ENCODE data around the gene TRPM2. TPM values are rescaled to one million over a fixed set of nuclear protein-coding genes. Genes with fewer than 3 reads are reported as not detected.

Gene TRPM2
- total RNA-seq, 5 donors from 2014 or later (not counting 1 experiment from before 2014, with no cell fraction given), result 1.2 to 8.6 (median 3.6) TPM

- no peak for DNase-seq
- no peak for ATAC-seq (replicated peaks in 1 of 4)
- Mint-ChIP-seq H3K4me1 (peaks cover 45 to 49% (median 47%) of the 10 kb centered on the region in 3 donors), H3K27ac (no peak overlapping the region), H3K36me3 (no peaks in the 10 kb centered on the region), H3K27me3 (peaks cover 0 to 19% of the 10 kb centered on the region in 2 donors), H3K9me3 (no peaks in the 10 kb centered on the region), H3K4me3 (peak overlapping the region in 1 of 3 donors; percentile 84)
- ChIA-PET POLR2A (no interaction called here), CTCF (no interaction called here)
- H3K4me3 ChIP-seq (ENCODE audit: control insufficient read depth in 1 of 2, extremely low read depth in 1 of 2, low read length in 1 of 2), result no peak overlapping the region
- 92% methylated on average over 18 of the region's 18 CpGs for WGBS (ENCODE audit: insufficient coverage)
- peaks cover 37 to 54% of the 10 kb centered on the region in 2 experiments for H3K4me1 ChIP-seq (ENCODE audit: control insufficient read depth in 1 of 2, extremely low read depth in 1 of 2, insufficient read depth in 2 of 2, low read length in 2 of 2)
- H3K27me3 ChIP-seq (replicated peaks in 1 of 2; ENCODE audit: control insufficient read depth in 2 of 2, extremely low read depth in 1 of 2, insufficient read depth in 2 of 2, low read length in 1 of 2), result peaks cover 0 to 44% of the 10 kb centered on the region in 2 experiments
- no peaks in the 10 kb centered on the region for H3K9me3 ChIP-seq
- no peak overlapping the region for H3K27ac ChIP-seq (ENCODE audit: low read length)
- no peaks in the 10 kb centered on the region for H3K36me3 ChIP-seq (ENCODE audit: control insufficient read depth in 2 of 2, extremely low read depth in 1 of 2, insufficient read depth in 1 of 2, low read length in 1 of 2)
Measured at GRCh38 chr21:44351535-44352252, 1.7 kb upstream of the TRPM2 start.

GRCh38 chr21:44352253-44352860, 1.1 kb upstream of the TRPM2 start:
- Histone ChIP-seq H3K27me3 (replicated peaks in 1 of 2; ENCODE audit: control insufficient read depth in 2 of 2, extremely low read depth in 1 of 2, insufficient read depth in 2 of 2, low read length in 1 of 2) (peaks cover 0 to 44% of the 10 kb centered on the region in 2 experiments), H3K4me1 (ENCODE audit: control insufficient read depth in 1 of 2, extremely low read depth in 1 of 2, insufficient read depth in 2 of 2, low read length in 2 of 2) (peaks cover 37 to 54% of the 10 kb centered on the region in 2 experiments), H3K27ac (ENCODE audit: low read length) (no peak overlapping the region), H3K9me3 (no peaks in the 10 kb centered on the region), H3K4me3 (ENCODE audit: control insufficient read depth in 1 of 2, extremely low read depth in 1 of 2, low read length in 1 of 2) (peak overlapping the region in 1 of 2 donors; percentile 49), H3K36me3 (ENCODE audit: control insufficient read depth in 2 of 2, extremely low read depth in 1 of 2, insufficient read depth in 1 of 2, low read length in 1 of 2) (no peaks in the 10 kb centered on the region)
- peaks cover 46 to 51% (median 50%) of the 10 kb centered on the region in 3 donors for H3K4me1 Mint-ChIP-seq
- H3K9me3 Mint-ChIP-seq, result no peaks in the 10 kb centered on the region
- POLR2A ChIA-PET, result no interaction called here
- CTCF ChIA-PET, result no interaction called here
- DNase-seq, result no peak
- no peak overlapping the region for H3K27ac Mint-ChIP-seq
- H3K4me3 Mint-ChIP-seq, result peak overlapping the region in 1 of 3 donors; percentile 84
- H3K27me3 Mint-ChIP-seq, result peaks cover 0 to 19% of the 10 kb centered on the region in 2 donors
- no peaks in the 10 kb centered on the region for H3K36me3 Mint-ChIP-seq
- ATAC-seq (replicated peaks in 1 of 4), result no peak
- 96% methylated on average over 11 of the region's 17 CpGs for WGBS (ENCODE audit: insufficient coverage)

GRCh38 chr21:44354001-44354405, 582 bp downstream of the TRPM2 start:
- Histone ChIP-seq H3K27ac (ENCODE audit: low read length) (no peak overlapping the region), H3K9me3 (no peaks in the 10 kb centered on the region), H3K36me3 (ENCODE audit: control insufficient read depth in 2 of 2, extremely low read depth in 1 of 2, insufficient read depth in 1 of 2, low read length in 1 of 2) (no peaks in the 10 kb centered on the region), H3K4me1 (ENCODE audit: control insufficient read depth in 1 of 2, extremely low read depth in 1 of 2, insufficient read depth in 2 of 2, low read length in 2 of 2) (peaks cover 37 to 51% of the 10 kb centered on the region in 2 experiments), H3K4me3 (ENCODE audit: control insufficient read depth in 1 of 2, extremely low read depth in 1 of 2, low read length in 1 of 2) (peak overlapping the region; percentile 29 to 49), H3K27me3 (replicated peaks in 1 of 2; ENCODE audit: control insufficient read depth in 2 of 2, extremely low read depth in 1 of 2, insufficient read depth in 2 of 2, low read length in 1 of 2) (peaks cover 0 to 32% of the 10 kb centered on the region in 2 experiments)
- Mint-ChIP-seq H3K27ac (peak overlapping the region; percentile 79 to 81), H3K4me3 (peak overlapping the region; percentile 6 to 84 (median 79)), H3K4me1 (peaks cover 46 to 50% (median 48%) of the 10 kb centered on the region in 3 donors), H3K27me3 (peaks cover 0 to 15% of the 10 kb centered on the region in 2 donors), H3K9me3 (no peaks in the 10 kb centered on the region), H3K36me3 (no peaks in the 10 kb centered on the region)
- 100% methylated on average over 5 of the region's 8 CpGs for whole genome bisulfite sequencing (ENCODE audit: insufficient coverage)
- ChIA-PET POLR2A (no interaction called here), CTCF (no interaction called here)
- no peak for DNase-seq
- ATAC-seq (replicated peaks in 1 of 4), result no peak

- 67% methylated on average over 12 of the region's 24 CpGs for WGBS (ENCODE audit: insufficient coverage)
- H3K27me3 Mint-ChIP-seq, result peaks cover 0 to 10% of the 10 kb centered on the region in 2 donors
- Histone ChIP-seq H3K4me1 (ENCODE audit: control insufficient read depth in 1 of 2, extremely low read depth in 1 of 2, insufficient read depth in 2 of 2, low read length in 2 of 2) (peaks cover 35 to 49% of the 10 kb centered on the region in 2 experiments), H3K4me3 (ENCODE audit: control insufficient read depth in 1 of 2, extremely low read depth in 1 of 2, low read length in 1 of 2) (no peak overlapping the region), H3K27me3 (replicated peaks in 1 of 2; ENCODE audit: control insufficient read depth in 2 of 2, extremely low read depth in 1 of 2, insufficient read depth in 2 of 2, low read length in 1 of 2) (peaks cover 0 to 23% of the 10 kb centered on the region in 2 experiments), H3K9me3 (no peaks in the 10 kb centered on the region), H3K27ac (ENCODE audit: low read length) (no peak overlapping the region), H3K36me3 (ENCODE audit: control insufficient read depth in 2 of 2, extremely low read depth in 1 of 2, insufficient read depth in 1 of 2, low read length in 1 of 2) (no peaks in the 10 kb centered on the region)
- H3K4me1 Mint-ChIP-seq, result peaks cover 50 to 52% (median 50%) of the 10 kb centered on the region in 3 donors
- H3K36me3 Mint-ChIP-seq, result no peaks in the 10 kb centered on the region
- H3K9me3 Mint-ChIP-seq, result no peaks in the 10 kb centered on the region
- POLR2A ChIA-PET, result no interaction called here
- ATAC-seq (replicated peaks in 1 of 4) (peak in 3 of 4 experiments; percentile 31 to 42 (median 39)), DNase-seq (peak in 8 of 35 experiments; percentile 12 to 33 (median 18))
- CTCF ChIA-PET, result interaction anchor here in 1 of 2 donors (1.2 kb wide), 1 partner anchor 9 kb away, joined by 3 read pairs; no protein-coding TSS in a partner anchor
- peak overlapping the region; percentile 47 to 81 for H3K27ac Mint-ChIP-seq
- H3K4me3 Mint-ChIP-seq, result peak overlapping the region; percentile 5 to 84 (median 79)
Measured at GRCh38 chr21:44354775-44355771, 1.7 kb downstream of the TRPM2 start.

- DNase-seq (no peak), ATAC-seq (replicated peaks in 1 of 4) (no peak)
- peaks cover 0 to 8% of the 10 kb centered on the region in 2 donors for H3K27me3 Mint-ChIP-seq
- no peak overlapping the region for H3K27ac Mint-ChIP-seq
- no peaks in the 10 kb centered on the region for H3K9me3 ChIP-seq
- WGBS (ENCODE audit: insufficient coverage), result 100% methylated on average over 7 of the region's 11 CpGs
- no peak overlapping the region for H3K27ac ChIP-seq (ENCODE audit: low read length)
- CTCF ChIA-PET, result interaction anchor here in 1 of 2 donors (1.2 kb wide), 1 partner anchor 8 kb away, joined by 3 read pairs; no protein-coding TSS in a partner anchor
- H3K4me1 ChIP-seq (ENCODE audit: control insufficient read depth in 1 of 2, extremely low read depth in 1 of 2, insufficient read depth in 2 of 2, low read length in 2 of 2), result peaks cover 33 to 43% of the 10 kb centered on the region in 2 experiments
- POLR2A ChIA-PET, result no interaction called here
- peaks cover 54 to 59% (median 55%) of the 10 kb centered on the region in 3 donors for H3K4me1 Mint-ChIP-seq
- no peak overlapping the region for H3K4me3 Mint-ChIP-seq
- no peaks in the 10 kb centered on the region for H3K36me3 ChIP-seq (ENCODE audit: control insufficient read depth in 2 of 2, extremely low read depth in 1 of 2, insufficient read depth in 1 of 2, low read length in 1 of 2)
- H3K9me3 Mint-ChIP-seq, result no peaks in the 10 kb centered on the region
- H3K36me3 Mint-ChIP-seq, result no peaks in the 10 kb centered on the region
- peaks cover 0 to 17% of the 10 kb centered on the region in 2 experiments for H3K27me3 ChIP-seq (replicated peaks in 1 of 2; ENCODE audit: control insufficient read depth in 2 of 2, extremely low read depth in 1 of 2, insufficient read depth in 2 of 2, low read length in 1 of 2)
- no peak overlapping the region for H3K4me3 ChIP-seq (ENCODE audit: control insufficient read depth in 1 of 2, extremely low read depth in 1 of 2, low read length in 1 of 2)
Measured at GRCh38 chr21:44356160-44356559, 2.7 kb downstream of the TRPM2 start.

GRCh38 chr21:44356636-44357035, 3.2 kb downstream of the TRPM2 start:
- Mint-ChIP-seq H3K36me3 (no peaks in the 10 kb centered on the region), H3K4me1 (peaks cover 52 to 59% (median 52%) of the 10 kb centered on the region in 3 donors), H3K4me3 (no peak overlapping the region), H3K9me3 (no peaks in the 10 kb centered on the region), H3K27ac (no peak overlapping the region), H3K27me3 (peaks cover 0 to 5% of the 10 kb centered on the region in 2 donors)
- POLR2A ChIA-PET, result no interaction called here
- 96% methylated on average over 4 of the region's 6 CpGs for WGBS (ENCODE audit: insufficient coverage)
- CTCF ChIA-PET, result no interaction called here
- no peak overlapping the region for H3K4me3 ChIP-seq (ENCODE audit: control insufficient read depth in 1 of 2, extremely low read depth in 1 of 2, low read length in 1 of 2)
- H3K4me1 ChIP-seq (ENCODE audit: control insufficient read depth in 1 of 2, extremely low read depth in 1 of 2, insufficient read depth in 2 of 2, low read length in 2 of 2), result peaks cover 32 to 38% of the 10 kb centered on the region in 2 experiments
- ATAC-seq (replicated peaks in 1 of 4), result no peak
- no peaks in the 10 kb centered on the region for H3K36me3 ChIP-seq (ENCODE audit: control insufficient read depth in 2 of 2, extremely low read depth in 1 of 2, insufficient read depth in 1 of 2, low read length in 1 of 2)
- no peaks in the 10 kb centered on the region for H3K9me3 ChIP-seq
- no peak for DNase-seq
- no peak overlapping the region for H3K27ac ChIP-seq (ENCODE audit: low read length)
- peaks cover 0 to 12% of the 10 kb centered on the region in 2 experiments for H3K27me3 ChIP-seq (replicated peaks in 1 of 2; ENCODE audit: control insufficient read depth in 2 of 2, extremely low read depth in 1 of 2, insufficient read depth in 2 of 2, low read length in 1 of 2)
